H9 (cell line): ENCODE data around the gene MRPL48. TPM values are rescaled to one million over a fixed set of nuclear protein-coding genes. Genes with fewer than 3 reads are reported as not detected.
"Not testable (repeated sequence)": the region's sequence is repeated elsewhere in the genome, so short reads cannot be mapped to it uniquely, and the experiment has no call there.

Experiments
- DNase-seq: peaks from one replicate; pipeline ENCODE4 v3.0.0-alpha.2; 2017
- H2AFZ ChIP-seq: one replicate; pipeline ENCODE4 v1.6.1; 2013; ENCODE audit warnings: mild to moderate bottlenecking, low read length, control low read depth, moderate library complexity
- H2AK5ac ChIP-seq: 2 replicates; pipeline ENCODE4 v1.6.1; 2013; ENCODE audit warnings: low read length, control low read depth, mixed read lengths; ENCODE audit not compliant: insufficient read length
- H2BK120ac ChIP-seq: one replicate; pipeline ENCODE4 v1.6.1; 2013; ENCODE audit warnings: low read depth, mild to moderate bottlenecking, low read length, control low read depth, inconsistent platforms; ENCODE audit not compliant: poor library complexity, severe bottlenecking
- H2BK12ac ChIP-seq: 2 replicates; pipeline ENCODE4 v1.6.1; 2013; ENCODE audit warnings: low read length, control low read depth, mixed read lengths, low read depth; ENCODE audit not compliant: insufficient read length
- H2BK15ac ChIP-seq: 2 replicates; pipeline ENCODE4 v1.6.1; 2013; ENCODE audit warnings: low read depth, low read length, control low read depth
- H2BK20ac ChIP-seq: one replicate; pipeline ENCODE4 v1.6.1; 2013; ENCODE audit warnings: low read depth, mild to moderate bottlenecking, low read length, control low read depth, inconsistent platforms; ENCODE audit not compliant: poor library complexity, severe bottlenecking
- H2BK5ac ChIP-seq: 2 replicates; pipeline ENCODE4 v1.6.1; 2013; ENCODE audit warnings: low read length, control low read depth, mixed read lengths; ENCODE audit not compliant: insufficient read length
- H3K14ac ChIP-seq: 2 replicates; pipeline ENCODE4 v1.6.1; 2013; ENCODE audit warnings: low read length, control low read depth; ENCODE audit not compliant: insufficient read depth
- H3K18ac ChIP-seq: 2 replicates; pipeline ENCODE4 v1.6.1; 2013; ENCODE audit warnings: low read depth, mild to moderate bottlenecking, mixed read lengths, low read length, control low read depth; ENCODE audit not compliant: insufficient read length
- H3K23ac ChIP-seq: 2 replicates; pipeline ENCODE4 v1.6.1; 2013; ENCODE audit warnings: low read length, control low read depth, mixed read lengths, low read depth; ENCODE audit not compliant: insufficient read length
- H3K23me2 ChIP-seq: 2 replicates; pipeline ENCODE4 v1.6.1; 2013; ENCODE audit warnings: low read depth, mild to moderate bottlenecking, mixed read lengths, low read length, control low read depth; ENCODE audit not compliant: insufficient read length, poor library complexity, severe bottlenecking
- H3K27ac ChIP-seq: 2 replicates; pipeline ENCODE4 v1.5.1; 2013; ENCODE audit warnings: low read length, control low read depth, mixed read lengths, low read depth; ENCODE audit not compliant: insufficient read length
- H3K27me3 ChIP-seq: 2 replicates; pipeline ENCODE4 v1.6.1; 2013; ENCODE audit warnings: low read length, control low read depth, inconsistent platforms; ENCODE audit not compliant: insufficient read depth
- H3K4ac ChIP-seq: 2 replicates; pipeline ENCODE4 v1.6.1; 2013; ENCODE audit warnings: low read depth, mild to moderate bottlenecking, control low read depth, inconsistent platforms, low read length, moderate library complexity
- H3K4me1 ChIP-seq: 2 replicates; pipeline ENCODE4 v1.6.1; 2013; ENCODE audit warnings: low read length, control low read depth, inconsistent platforms; ENCODE audit not compliant: insufficient read depth
- H3K4me2 ChIP-seq: 2 replicates; pipeline ENCODE4 v1.6.1; 2013; ENCODE audit warnings: low read length, control low read depth, mixed read lengths; ENCODE audit not compliant: insufficient read length, insufficient read depth
- H3K56ac ChIP-seq: 2 replicates; pipeline ENCODE4 v1.6.1; 2013; ENCODE audit warnings: low read depth, mild to moderate bottlenecking, mixed read lengths, low read length, control low read depth; ENCODE audit not compliant: insufficient read length
- H3K79me1 ChIP-seq: 2 replicates; pipeline ENCODE4 v1.6.1; 2013; ENCODE audit warnings: low read depth, mild to moderate bottlenecking, moderate library complexity, low read length, control low read depth, inconsistent platforms; ENCODE audit not compliant: insufficient read depth, poor library complexity, severe bottlenecking
- H3K79me2 ChIP-seq: 2 replicates; pipeline ENCODE4 v1.6.1; 2013; ENCODE audit warnings: low read length, control low read depth, inconsistent platforms; ENCODE audit not compliant: insufficient read depth
- H3K9ac ChIP-seq: 2 replicates; pipeline ENCODE4 v1.6.1; 2013; ENCODE audit warnings: low read length, control low read depth, mixed read lengths; ENCODE audit not compliant: insufficient read length; ENCODE audit errors: extremely low read depth
- H3K9me3 ChIP-seq: one replicate; pipeline ENCODE4 v1.6.1; 2013; ENCODE audit warnings: low read depth, low read length, inconsistent platforms; ENCODE audit not compliant: control insufficient read depth
- H3T11ph ChIP-seq: one replicate; pipeline ENCODE4 v1.6.1; 2013; ENCODE audit warnings: mild to moderate bottlenecking, low read length, control low read depth, inconsistent platforms
- H4K20me1 ChIP-seq: one replicate; pipeline ENCODE4 v1.6.1; 2013; ENCODE audit not compliant: control insufficient read depth, insufficient read length, insufficient read depth
- H4K5ac ChIP-seq: 2 replicates; pipeline ENCODE4 v1.6.1; 2013; ENCODE audit warnings: low read depth, mild to moderate bottlenecking, mixed read lengths, low read length, control low read depth; ENCODE audit not compliant: insufficient read length
- H4K8ac ChIP-seq: replicated peaks from 2 replicates; pipeline ENCODE4 v1.6.1; 2013; ENCODE audit warnings: low read length, control low read depth, mixed read lengths, low read depth; ENCODE audit not compliant: insufficient read length
- H4K91ac ChIP-seq: 2 replicates; pipeline ENCODE4 v1.6.1; 2013; ENCODE audit warnings: low read depth, mild to moderate bottlenecking, moderate library complexity, mixed read lengths, low read length, control low read depth; ENCODE audit not compliant: insufficient read length
- H3K27ac Mint-ChIP-seq, 3 experiments: 2 replicates in 2 of 3; 3 replicates in 1 of 3; pipeline ENCODE4 v1.8.0; 2020 to 2021; ENCODE audit warnings: mixed read lengths in 3 of 3, mild to moderate bottlenecking in 1 of 3, moderate library complexity in 1 of 3
- H3K27me3 Mint-ChIP-seq: 2 replicates; pipeline ENCODE4 v1.8.0; 2021; ENCODE audit warnings: low read depth, mild to moderate bottlenecking, moderate library complexity, mixed read lengths
- H3K36me3 Mint-ChIP-seq, 3 experiments: 2 replicates in 2 of 3; 3 replicates in 1 of 3; pipeline ENCODE4 v1.8.0; 2020 to 2021; ENCODE audit warnings: low read depth in 3 of 3, mixed read lengths in 3 of 3; ENCODE audit not compliant: insufficient read depth in 1 of 3
- H3K4me1 Mint-ChIP-seq, 2 experiments: 2 replicates each; pipeline ENCODE4 v1.8.0; 2020; ENCODE audit warnings: mixed read lengths in 2 of 2
- H3K4me3 Mint-ChIP-seq, 2 experiments: 2 replicates in 1 of 2; 3 replicates in 1 of 2; pipeline ENCODE4 v1.8.0; 2020 to 2021; ENCODE audit warnings: mild to moderate bottlenecking in 2 of 2, mixed read lengths in 2 of 2, moderate library complexity in 1 of 2
- H3K9me3 Mint-ChIP-seq, 2 experiments: 2 replicates in 1 of 2; 3 replicates in 1 of 2; pipeline ENCODE4 v1.8.0; 2020; ENCODE audit warnings: mild to moderate bottlenecking in 2 of 2, mixed read lengths in 2 of 2, moderate library complexity in 1 of 2
- WGBS: extraction: QIAGEN DNeasy Blood & Tissue Kit; methylation state at CpG from one replicate; pipeline ENCODE4 v1.1.7; 2013; ENCODE audit warnings: missing lambda C conversion rate, low lambda C conversion rate, mixed read lengths; ENCODE audit not compliant: insufficient read length; ENCODE audit errors: extremely low coverage; 5-methylcytosine and 5-hydroxymethylcytosine counted together
- total RNA-seq: library from RNA; stranded (reverse); gene quantifications from 2 replicates; pipeline ENCODE4 v1.2.1, GENCODE V29; 2021
- TF ChIP-seq, protein P1 (sequence below): fragments of 200-600 bp; sonication (generic); conservative IDR thresholded peaks from 3 replicates; pipeline ENCODE4 v1.8.0; 2021; ENCODE audit warnings: antibody characterized with exemption, mild to moderate bottlenecking

Gene MRPL48
- total RNA-seq, 1 experiment from 2014 or later: 36.4 TPM

DNA sequence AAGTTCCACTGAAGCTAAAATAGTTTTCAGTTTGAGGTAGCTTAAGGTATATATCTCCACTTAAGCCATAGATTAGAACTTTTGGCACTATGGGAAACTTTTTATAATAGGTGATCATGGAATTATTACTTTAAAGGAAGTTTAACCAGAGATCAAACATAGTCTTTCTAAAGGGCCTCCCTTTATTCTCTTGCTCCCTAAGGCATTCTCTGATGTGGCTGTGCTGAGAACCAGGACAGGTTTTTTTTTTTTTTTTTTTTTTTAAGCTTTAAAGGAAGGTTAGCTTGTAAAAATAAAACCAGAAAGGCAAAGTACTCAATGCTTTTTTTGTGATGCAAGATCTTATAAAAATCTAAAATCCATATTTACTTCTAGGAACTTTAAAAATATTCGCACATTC, 2.9 kb upstream of the MRPL48 start:
- H3K27me3 Mint-ChIP-seq: no peaks in the 10 kb centered on the region; the same call in 1 of the 2 replicates
- no peaks in the 10 kb centered on the region for H3K27me3 ChIP-seq
- H3K4me2 ChIP-seq: no peak overlapping the region
- no peak overlapping the region for H2BK15ac ChIP-seq
- TF ChIP-seq, protein P1, sequence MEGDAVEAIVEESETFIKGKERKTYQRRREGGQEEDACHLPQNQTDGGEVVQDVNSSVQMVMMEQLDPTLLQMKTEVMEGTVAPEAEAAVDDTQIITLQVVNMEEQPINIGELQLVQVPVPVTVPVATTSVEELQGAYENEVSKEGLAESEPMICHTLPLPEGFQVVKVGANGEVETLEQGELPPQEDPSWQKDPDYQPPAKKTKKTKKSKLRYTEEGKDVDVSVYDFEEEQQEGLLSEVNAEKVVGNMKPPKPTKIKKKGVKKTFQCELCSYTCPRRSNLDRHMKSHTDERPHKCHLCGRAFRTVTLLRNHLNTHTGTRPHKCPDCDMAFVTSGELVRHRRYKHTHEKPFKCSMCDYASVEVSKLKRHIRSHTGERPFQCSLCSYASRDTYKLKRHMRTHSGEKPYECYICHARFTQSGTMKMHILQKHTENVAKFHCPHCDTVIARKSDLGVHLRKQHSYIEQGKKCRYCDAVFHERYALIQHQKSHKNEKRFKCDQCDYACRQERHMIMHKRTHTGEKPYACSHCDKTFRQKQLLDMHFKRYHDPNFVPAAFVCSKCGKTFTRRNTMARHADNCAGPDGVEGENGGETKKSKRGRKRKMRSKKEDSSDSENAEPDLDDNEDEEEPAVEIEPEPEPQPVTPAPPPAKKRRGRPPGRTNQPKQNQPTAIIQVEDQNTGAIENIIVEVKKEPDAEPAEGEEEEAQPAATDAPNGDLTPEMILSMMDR: no peak
- H3K4ac ChIP-seq: no peak overlapping the region
- H4K5ac ChIP-seq: no peak overlapping the region
- no peak overlapping the region for H4K8ac ChIP-seq
- H3K14ac ChIP-seq: no peak overlapping the region
- H3K36me3 Mint-ChIP-seq: no peaks in the 10 kb centered on the region
- no peak overlapping the region for H3T11ph ChIP-seq
- H3K4me1 Mint-ChIP-seq: peaks cover 15 to 21% of the 10 kb centered on the region in 2 experiments
- H3K18ac ChIP-seq: no peak overlapping the region
- H3K56ac ChIP-seq: no peak overlapping the region
- no peaks in the 10 kb centered on the region for H3K9me3 ChIP-seq
- no peaks in the 10 kb centered on the region for H4K20me1 ChIP-seq
- no peak overlapping the region for H3K9ac ChIP-seq
- no peak overlapping the region for H3K27ac ChIP-seq
- H3K4me1 ChIP-seq: no peaks in the 10 kb centered on the region
- 0 out of 7 replicates have a peak overlapping the region, but pooled peaks of 1 of the 3 experiments have one; percentile 17 for H3K27ac Mint-ChIP-seq
- H3K79me1 ChIP-seq: no peaks in the 10 kb centered on the region
- no peak overlapping the region for H2BK20ac ChIP-seq
- no CpG with 5 or more reads among the region's 1 CpG for WGBS
- H3K23ac ChIP-seq: no peak overlapping the region
- no peak overlapping the region for H2BK12ac ChIP-seq
- H3K9me3 Mint-ChIP-seq: no peaks in the 10 kb centered on the region
- H3K4me3 Mint-ChIP-seq: no peak overlapping the region
- no peak overlapping the region for H2AFZ ChIP-seq
- no peak for DNase-seq
- no peak overlapping the region for H2AK5ac ChIP-seq
- no peak overlapping the region for H4K91ac ChIP-seq
- no peak overlapping the region for H2BK120ac ChIP-seq
- no peak overlapping the region for H2BK5ac ChIP-seq
- no peaks in the 10 kb centered on the region for H3K23me2 ChIP-seq
- no peaks in the 10 kb centered on the region for H3K79me2 ChIP-seq

DNA sequence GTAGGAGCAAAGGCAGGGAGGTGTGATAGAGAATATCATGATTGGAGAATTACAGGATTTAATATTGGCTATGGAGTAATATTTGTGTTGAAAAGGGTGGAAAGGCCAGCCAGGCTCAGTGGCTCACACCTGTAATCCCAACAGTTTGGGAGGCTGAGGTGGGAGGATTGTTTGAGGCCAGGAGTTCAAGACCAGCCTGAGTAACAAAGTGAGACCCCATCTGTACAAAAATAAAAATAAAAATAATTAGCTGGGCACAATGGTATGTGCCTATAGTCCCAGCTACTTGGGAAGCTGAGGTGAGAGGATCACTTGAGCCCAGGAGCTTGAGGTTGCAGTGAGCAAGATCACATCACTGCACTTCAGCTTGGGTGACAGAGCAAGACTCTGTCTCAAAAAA, 2.2 kb upstream of the MRPL48 start:
- H3K56ac ChIP-seq, H3K14ac ChIP-seq, H3K36me3 Mint-ChIP-seq, H3K18ac ChIP-seq, H2AK5ac ChIP-seq, H3K27me3 ChIP-seq, H3T11ph ChIP-seq, H3K9me3 ChIP-seq, H2BK5ac ChIP-seq, H3K4me3 Mint-ChIP-seq, H2BK15ac ChIP-seq, H2BK12ac ChIP-seq, DNase-seq, H2BK120ac ChIP-seq, H2BK20ac ChIP-seq, H3K23ac ChIP-seq, H4K5ac ChIP-seq, H3K4ac ChIP-seq, H4K8ac ChIP-seq, H3K27ac ChIP-seq, H4K91ac ChIP-seq, H3K9ac ChIP-seq, H3K9me3 Mint-ChIP-seq, H3K23me2 ChIP-seq, H3K27me3 Mint-ChIP-seq, H3K4me1 ChIP-seq, H3K79me2 ChIP-seq, H3K79me1 ChIP-seq, H3K4me2 ChIP-seq, H4K20me1 ChIP-seq, H2AFZ ChIP-seq: not testable (repeated sequence)
- H3K27ac Mint-ChIP-seq: peak overlapping the region in 1 of 3 experiments; percentile 17; a peak in 1 of 7 replicates
- peaks cover 15 to 21% of the 10 kb centered on the region in 2 experiments for H3K4me1 Mint-ChIP-seq
